Left cardiac atrium (tissue), 2 donors: Measurements from ENCODE around the gene COX7A2L. TPM values are rescaled to one million over a fixed set of nuclear protein-coding genes. Genes with fewer than 3 reads are reported as not detected.

Source experiments
- total RNA-seq, 2 donors: library from RNA; stranded (reverse); fragmentation: NEBNext Ultra II Directional; extraction: Animal tissue kit (Norgen Biotek cat#: 25700); gene quantifications; one replicate each; pipeline ENCODE4 v1.2.1, GENCODE V29; 2021
- donor health status: DM: no; HTN: yes; CAD: no; lungs with severe emphysema.
- donor health status: DM: yes; HTN: yes; CAD: no.

The COX7A2L gene
- total RNA-seq, 2 donors from 2014 or later = 86.7 to 101 TPM

Other genes starting within 250 kb of the COX7A2L start
- gene EML4, start 191.9 kb downstream of the COX7A2L start, total RNA-seq = 10 to 100 TPM in 1 of 2 donors, 1 to 10 TPM in 1; 8.5 to 12.4 TPM
- not detected for gene KCNG3, start 132.8 kb upstream of the COX7A2L start, total RNA-seq
- gene MTA3, start 207.4 kb upstream of the COX7A2L start, total RNA-seq = 10 to 100 TPM; 20.9 to 21.8 TPM